GM19397 (cell line): ENCODE data around the gene LMBR1.
"Not testable (repeated sequence)": the region's sequence is repeated elsewhere in the genome, so short reads cannot be mapped to it uniquely, and the experiment has no call there.

Source experiments
- ATAC-seq: cut with Tn5 transposase; IDR thresholded peaks from one replicate; pipeline ENCODE4 v1.9.1; 2021; ENCODE audit warnings: mild to moderate bottlenecking, moderate library complexity; ENCODE audit not compliant: unreplicated experiment

Gene LMBR1

GRCh38 chr7:156662277-156662676, 230.7 kb downstream of the LMBR1 start:
- no peak for ATAC-seq

DNA sequence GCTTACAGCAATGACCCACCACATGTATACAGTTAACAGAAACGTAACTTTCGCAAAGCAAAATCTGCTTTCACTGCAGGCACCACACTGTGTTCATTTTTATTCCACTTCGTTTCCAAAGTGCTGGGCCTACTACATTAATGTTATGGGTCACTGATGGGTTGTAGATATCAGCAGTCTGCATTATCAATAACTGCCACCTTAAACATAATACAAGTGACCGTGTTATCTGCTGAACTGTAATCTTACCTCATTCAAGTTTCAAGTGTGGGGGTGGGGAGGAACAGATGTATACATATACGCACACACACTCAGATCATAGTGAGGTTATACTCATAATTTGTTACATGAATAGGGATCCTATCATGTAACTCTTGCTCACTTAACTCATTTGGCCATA, 231.3 kb downstream of the LMBR1 start:
- no peak for ATAC-seq

DNA sequence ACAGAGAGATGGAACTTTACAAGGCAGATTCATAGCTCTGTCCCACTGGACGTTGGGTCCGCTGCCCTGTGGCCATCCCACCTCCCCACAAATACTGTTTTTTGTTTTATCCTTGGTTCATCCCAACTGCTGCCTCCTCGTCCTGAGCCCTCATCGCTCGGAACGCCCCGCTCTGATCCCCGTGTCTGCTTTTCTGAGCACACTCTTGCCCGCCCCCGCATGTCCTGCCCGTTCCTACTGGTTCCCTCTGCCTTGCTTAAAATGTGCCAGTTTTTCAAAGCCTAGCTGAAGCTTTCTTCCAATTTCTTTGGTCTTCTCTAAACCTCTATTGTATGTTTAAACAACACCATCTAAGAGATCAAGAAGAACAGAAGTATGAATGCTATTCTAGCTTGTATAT, 233.0 kb downstream of the LMBR1 start:
- no peak for ATAC-seq

- no peak for ATAC-seq
Measured at GRCh38 chr7:156659203-156659602, 233.8 kb downstream of the LMBR1 start.

DNA sequence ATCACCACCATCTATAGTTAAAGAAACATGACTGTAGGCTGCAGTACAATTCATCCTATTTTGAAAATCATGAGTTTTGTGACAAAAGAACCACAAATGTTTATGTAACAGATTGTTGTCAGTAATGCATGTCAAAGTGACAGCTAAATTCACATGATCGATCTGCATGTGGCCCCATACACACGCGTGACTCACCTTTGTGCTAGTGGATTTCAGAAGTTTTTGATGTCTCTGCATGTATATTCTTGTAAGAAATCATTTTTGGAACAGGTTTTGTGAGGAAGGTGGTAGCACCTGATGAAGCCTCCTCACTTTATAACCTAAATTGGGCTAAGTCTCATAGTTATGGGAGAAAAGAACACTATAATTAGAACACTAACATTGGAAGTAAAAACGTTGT, 235.3 kb downstream of the LMBR1 start:
- ATAC-seq = no peak

DNA sequence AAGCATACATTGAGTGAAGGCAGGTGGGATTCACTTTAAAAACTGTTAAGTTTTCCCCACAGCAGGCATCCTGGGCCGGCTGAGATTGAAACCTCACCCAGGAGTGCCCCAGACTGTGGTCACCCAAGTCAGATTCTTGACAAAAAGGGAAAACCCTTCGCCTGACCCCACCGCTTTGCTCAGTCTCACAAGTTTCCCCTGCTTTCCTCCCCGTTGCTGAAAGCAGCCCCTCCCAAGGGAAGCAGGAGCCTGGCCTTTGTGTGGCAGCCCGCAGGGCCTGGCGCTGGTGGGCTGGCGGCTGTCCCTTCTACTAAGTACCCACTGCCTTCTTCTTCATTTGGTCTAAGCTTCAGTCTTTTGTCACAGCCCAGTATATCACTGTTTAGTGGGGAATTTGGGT, 236.4 kb downstream of the LMBR1 start:
- ATAC-seq = no peak

GRCh38 chr7:156655983-156656382, 237.0 kb downstream of the LMBR1 start:
- no peak for ATAC-seq

GRCh38 chr7:156655251-156655650, 237.7 kb downstream of the LMBR1 start:
- ATAC-seq = no peak

DNA sequence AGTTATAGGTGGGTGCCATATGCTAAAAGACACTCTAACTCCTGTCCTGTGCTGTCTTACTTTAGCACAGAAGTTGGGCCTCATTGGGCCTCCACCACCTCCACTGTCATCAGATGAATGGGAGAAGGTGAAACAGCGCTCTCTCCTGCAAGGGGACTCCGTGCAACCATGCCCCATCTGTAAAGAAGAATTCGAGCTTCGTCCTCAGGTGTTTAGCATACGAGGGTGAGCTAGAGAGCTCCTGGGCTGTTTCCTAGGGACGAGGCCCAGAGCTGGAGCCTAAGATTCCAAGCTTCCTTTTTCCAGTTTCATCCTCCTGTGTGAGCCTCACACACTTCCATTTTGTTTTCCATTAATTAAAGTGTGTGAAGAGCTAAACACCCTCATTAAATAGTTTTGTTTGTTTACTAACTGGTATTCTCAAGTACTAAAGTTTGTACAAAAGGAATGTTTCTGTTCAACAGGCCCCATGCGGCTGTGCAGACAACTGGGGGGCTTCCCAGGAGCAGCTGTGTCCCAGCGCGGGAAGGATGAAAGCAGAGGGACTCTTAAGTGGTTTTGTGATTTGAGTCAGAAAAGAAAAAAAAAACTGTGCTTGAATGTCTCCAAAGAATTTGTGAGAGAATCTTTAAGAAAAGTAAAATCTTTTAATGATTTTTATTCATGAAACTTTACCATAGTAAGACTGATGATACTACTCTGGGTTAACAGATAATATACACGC, 238.3 kb downstream of the LMBR1 start:
- ATAC-seq = no peak

GRCh38 chr7:156652886-156653568, 240.0 kb downstream of the LMBR1 start:
- no peak for ATAC-seq

- ATAC-seq = no peak
Measured at GRCh38 chr7:156651474-156651873, 241.5 kb downstream of the LMBR1 start.

DNA sequence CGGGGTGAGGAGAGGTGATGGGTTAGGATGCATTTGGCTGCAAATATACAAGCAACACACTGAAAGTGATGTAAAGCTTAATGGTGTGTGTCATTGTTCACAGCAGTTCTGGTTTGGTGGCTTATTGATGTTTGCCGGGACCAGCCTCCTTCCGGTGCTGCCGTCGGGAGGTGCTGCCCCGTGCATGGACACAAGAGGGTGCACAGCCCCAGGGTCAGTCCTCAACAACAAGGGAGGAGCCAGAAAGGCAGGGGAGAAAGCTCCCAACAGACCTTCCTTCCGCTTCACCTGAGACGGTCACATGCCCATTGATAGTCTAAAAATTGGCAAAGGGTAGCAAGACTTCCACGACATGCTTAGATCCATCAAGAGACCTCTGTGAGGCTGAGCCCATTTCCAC, 242.9 kb downstream of the LMBR1 start:
- no peak for ATAC-seq

GRCh38 chr7:156647330-156647729, 245.7 kb downstream of the LMBR1 start:
- not testable (repeated sequence) for ATAC-seq

- ATAC-seq = no peak
Measured at GRCh38 chr7:156642306-156643045, 250.5 kb downstream of the LMBR1 start.

DNA sequence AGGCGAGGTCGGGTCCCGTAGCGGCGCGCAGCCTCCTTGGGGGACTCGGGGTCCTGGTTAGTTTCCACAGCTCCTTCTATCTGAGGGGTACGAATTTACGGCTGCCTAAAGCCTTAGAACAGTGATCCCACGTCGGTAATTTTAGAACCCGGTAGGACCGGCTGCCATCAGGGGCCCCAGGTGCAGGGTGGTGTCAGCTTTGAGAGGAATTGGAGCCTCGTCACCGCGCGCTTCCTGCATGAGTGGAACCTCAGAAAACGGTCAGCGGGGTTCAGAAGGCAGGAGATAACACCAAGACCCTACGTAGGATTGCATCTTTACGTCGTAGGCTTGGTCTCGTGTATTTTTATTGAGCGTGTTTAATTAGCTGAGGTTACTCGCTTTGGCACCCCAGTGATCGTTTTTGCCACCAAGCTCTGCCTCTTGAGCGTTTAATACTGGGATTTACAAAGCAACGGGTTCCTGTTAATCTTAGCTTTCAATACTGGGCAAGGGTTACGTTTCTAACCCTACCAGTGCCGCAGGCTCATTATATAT, 252.0 kb downstream of the LMBR1 start:
- ATAC-seq = peak; percentile 47

GRCh38 chr7:156640257-156640948, 252.6 kb downstream of the LMBR1 start, which contains the start of gene RNF32:
Gene RNF32 (plus strand): TSS chr7:156640774. CDS start chr7:156643878, 3,104 bp downstream.
- ATAC-seq = peak; percentile 86

DNA sequence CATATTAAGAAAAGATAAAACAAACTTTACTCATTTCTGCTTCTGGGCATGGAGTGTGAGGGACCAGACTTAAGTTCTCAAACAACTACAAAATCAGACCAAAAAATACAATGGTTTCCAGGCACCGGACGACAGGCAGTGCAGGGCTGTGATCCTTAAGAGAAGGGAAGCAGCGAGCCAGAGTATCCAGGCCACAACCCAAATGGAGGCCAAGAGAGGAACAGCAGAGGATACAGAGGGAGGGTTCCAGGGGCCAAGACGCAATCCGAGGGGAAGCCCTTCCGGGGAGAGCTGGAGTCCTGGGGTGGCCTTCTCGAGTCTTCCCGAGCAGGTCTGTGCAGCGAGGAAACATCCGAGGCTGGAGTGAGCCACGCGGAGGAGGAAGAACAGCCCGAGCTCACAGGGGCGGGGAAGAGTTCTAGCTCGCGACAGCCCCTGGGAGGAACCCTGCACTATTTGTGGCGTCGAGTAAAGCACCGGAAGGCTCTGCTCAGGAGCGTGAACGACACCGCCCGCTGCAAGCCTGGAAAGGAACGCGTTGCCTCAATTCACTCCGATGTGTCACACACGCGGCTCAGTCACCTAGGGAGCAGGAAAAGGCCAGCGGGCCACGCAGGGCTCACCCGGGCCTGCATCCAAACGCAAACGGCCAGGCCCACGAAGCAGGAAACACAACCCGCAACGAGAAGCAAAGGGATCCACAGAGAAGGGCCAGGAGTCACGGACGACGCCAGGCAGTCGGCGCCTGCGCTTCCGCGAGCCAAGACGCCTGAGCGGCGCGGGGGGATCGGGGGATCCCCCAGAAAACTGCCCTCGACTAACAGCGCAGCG, 253.3 kb downstream of the LMBR1 start:
- ATAC-seq = no peak

- no peak for ATAC-seq
Measured at GRCh38 chr7:156638443-156639077, 254.4 kb downstream of the LMBR1 start.

GRCh38 chr7:156637093-156637492, 255.9 kb downstream of the LMBR1 start:
- not testable (repeated sequence) for ATAC-seq
